Measurements from ENCODE around the gene CTRB2. TPM values are rescaled to one million over a fixed set of nuclear protein-coding genes. Genes with fewer than 3 reads are reported as not detected.

Gene CTRB2
- total RNA-seq (2021) = 5.8 to 11.8 TPM (median 6.8 TPM) in 3 replicates
- not detected for Bru-seq, nascent RNA
- long read RNA-seq, experiment 1 = 0 reads
- long read RNA-seq, experiment 2 = 0 reads
- long read RNA-seq, experiment 3 = 0 reads

DNA sequence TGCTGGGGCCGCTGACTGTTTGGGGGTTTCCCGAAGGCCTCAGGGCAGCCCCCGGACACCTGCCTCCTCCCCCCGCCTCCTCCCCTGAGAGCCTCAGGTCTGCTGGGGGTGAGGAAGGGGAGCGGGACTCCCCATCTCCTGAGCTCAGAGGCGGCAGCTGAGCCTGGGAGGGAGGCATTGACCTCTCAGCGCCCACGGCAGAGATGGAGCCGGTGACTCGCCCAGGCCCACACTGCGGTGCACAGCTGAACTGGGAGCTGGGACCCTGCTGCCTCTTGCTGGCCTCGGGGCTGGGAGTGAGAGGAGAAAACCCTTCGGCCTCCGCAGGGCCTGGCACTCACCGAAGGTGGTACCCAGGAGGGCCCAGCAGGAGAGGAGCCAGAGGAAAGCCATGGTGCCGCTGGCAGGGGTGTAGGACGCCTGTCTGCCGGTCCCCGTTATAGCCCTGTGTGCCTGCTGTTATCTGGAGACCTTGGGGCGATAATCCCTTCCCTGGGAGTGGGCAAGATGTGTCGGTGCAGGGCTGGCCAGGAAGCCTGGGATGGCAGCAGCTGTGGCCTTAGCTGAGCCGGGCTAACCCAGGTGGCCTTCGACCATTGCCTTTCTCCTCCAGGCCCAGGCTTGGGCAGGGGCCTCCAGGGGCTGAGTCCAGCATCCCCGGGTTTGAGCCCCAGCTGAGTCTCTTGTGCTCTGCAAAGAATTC, at the start of gene CTRB2:
Gene CTRB2, minus strand, starts transcription at position 413 of the 703 bp plus-strand sequence. Its CDS starts 20 bp downstream, at position 393.
- ATAC-seq (no peak), DNase-seq (ENCODE audit: low spot score) (no peak)
- TF ChIP-seq, protein P1, sequence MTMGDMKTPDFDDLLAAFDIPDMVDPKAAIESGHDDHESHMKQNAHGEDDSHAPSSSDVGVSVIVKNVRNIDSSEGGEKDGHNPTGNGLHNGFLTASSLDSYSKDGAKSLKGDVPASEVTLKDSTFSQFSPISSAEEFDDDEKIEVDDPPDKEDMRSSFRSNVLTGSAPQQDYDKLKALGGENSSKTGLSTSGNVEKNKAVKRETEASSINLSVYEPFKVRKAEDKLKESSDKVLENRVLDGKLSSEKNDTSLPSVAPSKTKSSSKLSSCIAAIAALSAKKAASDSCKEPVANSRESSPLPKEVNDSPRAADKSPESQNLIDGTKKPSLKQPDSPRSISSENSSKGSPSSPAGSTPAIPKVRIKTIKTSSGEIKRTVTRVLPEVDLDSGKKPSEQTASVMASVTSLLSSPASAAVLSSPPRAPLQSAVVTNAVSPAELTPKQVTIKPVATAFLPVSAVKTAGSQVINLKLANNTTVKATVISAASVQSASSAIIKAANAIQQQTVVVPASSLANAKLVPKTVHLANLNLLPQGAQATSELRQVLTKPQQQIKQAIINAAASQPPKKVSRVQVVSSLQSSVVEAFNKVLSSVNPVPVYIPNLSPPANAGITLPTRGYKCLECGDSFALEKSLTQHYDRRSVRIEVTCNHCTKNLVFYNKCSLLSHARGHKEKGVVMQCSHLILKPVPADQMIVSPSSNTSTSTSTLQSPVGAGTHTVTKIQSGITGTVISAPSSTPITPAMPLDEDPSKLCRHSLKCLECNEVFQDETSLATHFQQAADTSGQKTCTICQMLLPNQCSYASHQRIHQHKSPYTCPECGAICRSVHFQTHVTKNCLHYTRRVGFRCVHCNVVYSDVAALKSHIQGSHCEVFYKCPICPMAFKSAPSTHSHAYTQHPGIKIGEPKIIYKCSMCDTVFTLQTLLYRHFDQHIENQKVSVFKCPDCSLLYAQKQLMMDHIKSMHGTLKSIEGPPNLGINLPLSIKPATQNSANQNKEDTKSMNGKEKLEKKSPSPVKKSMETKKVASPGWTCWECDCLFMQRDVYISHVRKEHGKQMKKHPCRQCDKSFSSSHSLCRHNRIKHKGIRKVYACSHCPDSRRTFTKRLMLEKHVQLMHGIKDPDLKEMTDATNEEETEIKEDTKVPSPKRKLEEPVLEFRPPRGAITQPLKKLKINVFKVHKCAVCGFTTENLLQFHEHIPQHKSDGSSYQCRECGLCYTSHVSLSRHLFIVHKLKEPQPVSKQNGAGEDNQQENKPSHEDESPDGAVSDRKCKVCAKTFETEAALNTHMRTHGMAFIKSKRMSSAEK (CRISPR knock-in tag; IDR thresholded peaks at IDR 0.05; ENCODE audit: borderline replicate concordance) = no peak
- no peak for TF ChIP-seq RORB (CRISPR knock-in tag; IDR thresholded peaks at IDR 0.05)
- TF ChIP-seq, protein P2, sequence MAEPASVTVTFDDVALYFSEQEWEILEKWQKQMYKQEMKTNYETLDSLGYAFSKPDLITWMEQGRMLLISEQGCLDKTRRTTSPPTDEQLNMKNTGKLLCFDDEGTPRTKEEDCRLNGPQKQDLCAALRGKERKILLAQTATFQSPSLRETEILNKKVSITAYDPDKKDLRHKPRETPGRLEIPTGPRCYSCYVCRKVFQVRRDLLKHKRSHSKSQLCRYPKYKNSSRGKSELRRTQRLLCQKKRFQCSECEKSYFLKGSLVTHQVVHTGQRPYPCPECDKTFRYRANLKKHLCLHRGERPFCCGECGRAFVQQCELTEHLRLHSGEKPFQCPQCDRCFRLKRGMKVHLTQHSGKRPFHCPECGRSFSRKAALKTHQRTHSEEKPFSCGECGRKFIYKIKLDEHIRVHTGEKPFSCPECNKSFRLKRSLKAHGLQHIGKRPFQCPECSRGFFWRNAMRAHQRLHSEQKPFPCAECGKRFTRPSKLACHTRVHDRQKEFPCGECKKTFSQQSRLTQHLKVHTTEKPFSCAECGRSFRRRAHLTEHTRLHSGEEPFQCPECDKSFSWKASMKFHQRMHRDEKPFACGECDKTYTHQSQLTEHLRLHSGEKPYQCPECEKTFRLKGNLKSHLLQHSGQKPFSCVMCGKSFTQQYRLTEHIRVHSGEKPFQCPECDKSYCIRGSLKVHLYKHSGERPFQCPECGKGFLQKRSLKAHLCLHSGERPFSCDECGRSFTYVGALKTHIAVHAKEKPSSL (CRISPR knock-in tag; conservative IDR thresholded peaks at IDR 0.05) = no peak
- TF ChIP-seq ESRRA (CRISPR knock-in tag; IDR thresholded peaks at IDR 0.05; ENCODE audit: borderline replicate concordance) = no peak
- TF ChIP-seq, protein P3, sequence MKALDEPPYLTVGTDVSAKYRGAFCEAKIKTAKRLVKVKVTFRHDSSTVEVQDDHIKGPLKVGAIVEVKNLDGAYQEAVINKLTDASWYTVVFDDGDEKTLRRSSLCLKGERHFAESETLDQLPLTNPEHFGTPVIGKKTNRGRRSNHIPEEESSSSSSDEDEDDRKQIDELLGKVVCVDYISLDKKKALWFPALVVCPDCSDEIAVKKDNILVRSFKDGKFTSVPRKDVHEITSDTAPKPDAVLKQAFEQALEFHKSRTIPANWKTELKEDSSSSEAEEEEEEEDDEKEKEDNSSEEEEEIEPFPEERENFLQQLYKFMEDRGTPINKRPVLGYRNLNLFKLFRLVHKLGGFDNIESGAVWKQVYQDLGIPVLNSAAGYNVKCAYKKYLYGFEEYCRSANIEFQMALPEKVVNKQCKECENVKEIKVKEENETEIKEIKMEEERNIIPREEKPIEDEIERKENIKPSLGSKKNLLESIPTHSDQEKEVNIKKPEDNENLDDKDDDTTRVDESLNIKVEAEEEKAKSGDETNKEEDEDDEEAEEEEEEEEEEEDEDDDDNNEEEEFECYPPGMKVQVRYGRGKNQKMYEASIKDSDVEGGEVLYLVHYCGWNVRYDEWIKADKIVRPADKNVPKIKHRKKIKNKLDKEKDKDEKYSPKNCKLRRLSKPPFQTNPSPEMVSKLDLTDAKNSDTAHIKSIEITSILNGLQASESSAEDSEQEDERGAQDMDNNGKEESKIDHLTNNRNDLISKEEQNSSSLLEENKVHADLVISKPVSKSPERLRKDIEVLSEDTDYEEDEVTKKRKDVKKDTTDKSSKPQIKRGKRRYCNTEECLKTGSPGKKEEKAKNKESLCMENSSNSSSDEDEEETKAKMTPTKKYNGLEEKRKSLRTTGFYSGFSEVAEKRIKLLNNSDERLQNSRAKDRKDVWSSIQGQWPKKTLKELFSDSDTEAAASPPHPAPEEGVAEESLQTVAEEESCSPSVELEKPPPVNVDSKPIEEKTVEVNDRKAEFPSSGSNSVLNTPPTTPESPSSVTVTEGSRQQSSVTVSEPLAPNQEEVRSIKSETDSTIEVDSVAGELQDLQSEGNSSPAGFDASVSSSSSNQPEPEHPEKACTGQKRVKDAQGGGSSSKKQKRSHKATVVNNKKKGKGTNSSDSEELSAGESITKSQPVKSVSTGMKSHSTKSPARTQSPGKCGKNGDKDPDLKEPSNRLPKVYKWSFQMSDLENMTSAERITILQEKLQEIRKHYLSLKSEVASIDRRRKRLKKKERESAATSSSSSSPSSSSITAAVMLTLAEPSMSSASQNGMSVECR (CRISPR knock-in tag; IDR thresholded peaks at IDR 0.05; ENCODE audit: borderline replicate concordance) = no peak
- TF ChIP-seq, protein P4, sequence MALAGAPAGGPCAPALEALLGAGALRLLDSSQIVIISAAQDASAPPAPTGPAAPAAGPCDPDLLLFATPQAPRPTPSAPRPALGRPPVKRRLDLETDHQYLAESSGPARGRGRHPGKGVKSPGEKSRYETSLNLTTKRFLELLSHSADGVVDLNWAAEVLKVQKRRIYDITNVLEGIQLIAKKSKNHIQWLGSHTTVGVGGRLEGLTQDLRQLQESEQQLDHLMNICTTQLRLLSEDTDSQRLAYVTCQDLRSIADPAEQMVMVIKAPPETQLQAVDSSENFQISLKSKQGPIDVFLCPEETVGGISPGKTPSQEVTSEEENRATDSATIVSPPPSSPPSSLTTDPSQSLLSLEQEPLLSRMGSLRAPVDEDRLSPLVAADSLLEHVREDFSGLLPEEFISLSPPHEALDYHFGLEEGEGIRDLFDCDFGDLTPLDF (CRISPR knock-in tag; IDR thresholded peaks at IDR 0.05) = no peak
- TF ChIP-seq, protein P5, sequence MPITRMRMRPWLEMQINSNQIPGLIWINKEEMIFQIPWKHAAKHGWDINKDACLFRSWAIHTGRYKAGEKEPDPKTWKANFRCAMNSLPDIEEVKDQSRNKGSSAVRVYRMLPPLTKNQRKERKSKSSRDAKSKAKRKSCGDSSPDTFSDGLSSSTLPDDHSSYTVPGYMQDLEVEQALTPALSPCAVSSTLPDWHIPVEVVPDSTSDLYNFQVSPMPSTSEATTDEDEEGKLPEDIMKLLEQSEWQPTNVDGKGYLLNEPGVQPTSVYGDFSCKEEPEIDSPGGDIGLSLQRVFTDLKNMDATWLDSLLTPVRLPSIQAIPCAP (CRISPR knock-in tag; IDR thresholded peaks at IDR 0.05) = no peak
- no peak for TF ChIP-seq ZNF219 (CRISPR knock-in tag; IDR thresholded peaks at IDR 0.05; ENCODE audit: borderline replicate concordance)
- no peak for TF ChIP-seq GTF2I (CRISPR knock-in tag; conservative IDR thresholded peaks at IDR 0.05)
- 0 out of 2 replicates have a peak, but pooled peaks cover 6% of the 10 kb centered on the region for H3K4me1 Mint-ChIP-seq
- no peaks in the 10 kb centered on the region for H3K36me3 Mint-ChIP-seq
- H3K27ac Mint-ChIP-seq = no peak within 1 kb of the TSS
- POLR2A ChIA-PET = interaction anchor here (0.9 kb wide), 1 partner anchor 14 kb away, joined by 4 read pairs; no protein-coding TSS in a partner anchor
- H3K27me3 Mint-ChIP-seq (ENCODE audit: low read depth) = no peaks in the 10 kb centered on the region
- CTCF ChIA-PET = interaction anchor here (0.6 to 1.4 kb wide), 3 partner anchors 27 to 258 kb away, joined by 3 to 5 read pairs (median 3); no protein-coding TSS in a partner anchor
- no peaks in the 10 kb centered on the region for H3K9me3 Mint-ChIP-seq
- no peak within 1 kb of the TSS for H3K4me3 Mint-ChIP-seq

Measured in WTC11 (cell line).